ENCODE results near the gene PTCH1. TPM values are rescaled to one million over a fixed set of nuclear protein-coding genes. Genes with fewer than 3 reads are reported as not detected.

Gene PTCH1
- total and polyA plus RNA-seq, 10 of the 15 experiments (the other 5 are each of a cell fraction or from before 2014, with no cell fraction given) = 0.16 to 6.1 (median 2.6) TPM

DNA sequence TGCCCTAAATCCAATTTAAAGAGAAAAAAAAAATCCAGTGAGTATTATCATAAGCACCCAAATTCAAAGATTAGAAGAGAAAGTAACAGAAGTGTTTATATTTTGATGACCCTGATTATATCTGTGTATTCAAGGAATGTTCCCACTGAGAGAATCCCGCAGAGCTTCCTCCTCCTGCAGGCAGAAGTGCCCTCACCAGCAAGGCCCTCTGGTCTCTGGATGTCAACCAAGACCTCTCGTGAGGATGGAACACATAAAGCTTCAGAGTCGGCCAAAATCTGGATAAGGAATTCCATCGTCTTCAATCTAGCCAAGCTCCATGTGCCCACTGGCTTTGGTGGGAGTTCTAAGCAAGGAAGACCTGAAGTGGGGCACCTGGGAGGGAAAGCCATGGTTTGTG, 18.1 kb downstream of the PTCH1 start:
- no peak overlapping the region for H2AFZ ChIP-seq (ENCODE audit: control insufficient read depth, low read depth, low read length)
- no peak overlapping the region for H3K27ac ChIP-seq (ENCODE audit: control insufficient read depth, insufficient read depth)
- H3K79me2 ChIP-seq (ENCODE audit: control insufficient read depth, insufficient read depth, low read length) = peaks cover 14% of the 10 kb centered on the region
- H3K4me3 ChIP-seq = no peak overlapping the region
- POLR2A ChIA-PET = interaction anchor here (1.6 kb wide), 1 partner anchor 36 kb away, joined by 3 read pairs; no protein-coding TSS in a partner anchor
- no peaks in the 10 kb centered on the region for H3K9me3 ChIP-seq (replicated peaks; ENCODE audit: control insufficient read depth, insufficient read depth, low read length)
- no peak overlapping the region for H3K9ac ChIP-seq (ENCODE audit: control insufficient read depth, insufficient read depth, low read length)
- no peak for DNase-seq (ENCODE audit: low read depth, low spot score)
- H3K4me1 ChIP-seq (ENCODE audit: control insufficient read depth, insufficient read depth, low read length) = peaks cover 29% of the 10 kb centered on the region
- ATAC-seq = no peak
- RAD21 ChIA-PET (ENCODE audit: unreplicated experiment) = interaction anchor here (1.4 kb wide), 1 partner anchor 15 kb away, joined by 4 read pairs; no protein-coding TSS in a partner anchor
- TF ChIP-seq FOXK2 (IDR thresholded peaks at IDR 0.05) (no peak), EP300 (IDR thresholded peaks at IDR 0.05; ENCODE audit: borderline replicate concordance in 1 of 2, control insufficient read depth in 1 of 2, low read depth in 2 of 2, low read length in 2 of 2) (no peak), TBL1XR1 (IDR thresholded peaks at IDR 0.05; ENCODE audit: low read depth, low read length) (no peak), SUPT20H (IDR thresholded peaks at IDR 0.05; ENCODE audit: borderline replicate concordance, control insufficient read depth, low read depth, low read length) (no peak), NRF1 (conservative IDR thresholded peaks at IDR 0.05; ENCODE audit: low read depth, low read length) (no peak), TCF7 (IDR thresholded peaks at IDR 0.05; ENCODE audit: borderline replicate concordance) (no peak), BRCA1 (IDR thresholded peaks at IDR 0.05; ENCODE audit: low read depth, low read length) (no peak), ZBED1 (IDR thresholded peaks at IDR 0.05; ENCODE audit: borderline replicate concordance) (no peak), GATAD2B (conservative IDR thresholded peaks at IDR 0.05; ENCODE audit: low read depth) (no peak), SREBF1 (IDR thresholded peaks at IDR 0.05; ENCODE audit: low read length) (no peak), POLR2A (IDR thresholded peaks at IDR 0.05; ENCODE audit: low read depth, low read length) (no peak), HDAC6 (IDR thresholded peaks at IDR 0.05; ENCODE audit: unreplicated experiment) (no peak)
- TF ChIP-seq, protein P1, sequence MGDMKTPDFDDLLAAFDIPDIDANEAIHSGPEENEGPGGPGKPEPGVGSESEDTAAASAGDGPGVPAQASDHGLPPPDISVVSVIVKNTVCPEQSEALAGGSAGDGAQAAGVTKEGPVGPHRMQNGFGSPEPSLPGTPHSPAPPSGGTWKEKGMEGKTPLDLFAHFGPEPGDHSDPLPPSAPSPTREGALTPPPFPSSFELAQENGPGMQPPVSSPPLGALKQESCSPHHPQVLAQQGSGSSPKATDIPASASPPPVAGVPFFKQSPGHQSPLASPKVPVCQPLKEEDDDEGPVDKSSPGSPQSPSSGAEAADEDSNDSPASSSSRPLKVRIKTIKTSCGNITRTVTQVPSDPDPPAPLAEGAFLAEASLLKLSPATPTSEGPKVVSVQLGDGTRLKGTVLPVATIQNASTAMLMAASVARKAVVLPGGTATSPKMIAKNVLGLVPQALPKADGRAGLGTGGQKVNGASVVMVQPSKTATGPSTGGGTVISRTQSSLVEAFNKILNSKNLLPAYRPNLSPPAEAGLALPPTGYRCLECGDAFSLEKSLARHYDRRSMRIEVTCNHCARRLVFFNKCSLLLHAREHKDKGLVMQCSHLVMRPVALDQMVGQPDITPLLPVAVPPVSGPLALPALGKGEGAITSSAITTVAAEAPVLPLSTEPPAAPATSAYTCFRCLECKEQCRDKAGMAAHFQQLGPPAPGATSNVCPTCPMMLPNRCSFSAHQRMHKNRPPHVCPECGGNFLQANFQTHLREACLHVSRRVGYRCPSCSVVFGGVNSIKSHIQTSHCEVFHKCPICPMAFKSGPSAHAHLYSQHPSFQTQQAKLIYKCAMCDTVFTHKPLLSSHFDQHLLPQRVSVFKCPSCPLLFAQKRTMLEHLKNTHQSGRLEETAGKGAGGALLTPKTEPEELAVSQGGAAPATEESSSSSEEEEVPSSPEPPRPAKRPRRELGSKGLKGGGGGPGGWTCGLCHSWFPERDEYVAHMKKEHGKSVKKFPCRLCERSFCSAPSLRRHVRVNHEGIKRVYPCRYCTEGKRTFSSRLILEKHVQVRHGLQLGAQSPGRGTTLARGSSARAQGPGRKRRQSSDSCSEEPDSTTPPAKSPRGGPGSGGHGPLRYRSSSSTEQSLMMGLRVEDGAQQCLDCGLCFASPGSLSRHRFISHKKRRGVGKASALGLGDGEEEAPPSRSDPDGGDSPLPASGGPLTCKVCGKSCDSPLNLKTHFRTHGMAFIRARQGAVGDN (IDR thresholded peaks at IDR 0.05) = no peak
- TF ChIP-seq, protein P2, sequence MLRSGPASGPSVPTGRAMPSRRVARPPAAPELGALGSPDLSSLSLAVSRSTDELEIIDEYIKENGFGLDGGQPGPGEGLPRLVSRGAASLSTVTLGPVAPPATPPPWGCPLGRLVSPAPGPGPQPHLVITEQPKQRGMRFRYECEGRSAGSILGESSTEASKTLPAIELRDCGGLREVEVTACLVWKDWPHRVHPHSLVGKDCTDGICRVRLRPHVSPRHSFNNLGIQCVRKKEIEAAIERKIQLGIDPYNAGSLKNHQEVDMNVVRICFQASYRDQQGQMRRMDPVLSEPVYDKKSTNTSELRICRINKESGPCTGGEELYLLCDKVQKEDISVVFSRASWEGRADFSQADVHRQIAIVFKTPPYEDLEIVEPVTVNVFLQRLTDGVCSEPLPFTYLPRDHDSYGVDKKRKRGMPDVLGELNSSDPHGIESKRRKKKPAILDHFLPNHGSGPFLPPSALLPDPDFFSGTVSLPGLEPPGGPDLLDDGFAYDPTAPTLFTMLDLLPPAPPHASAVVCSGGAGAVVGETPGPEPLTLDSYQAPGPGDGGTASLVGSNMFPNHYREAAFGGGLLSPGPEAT (IDR thresholded peaks at IDR 0.05; ENCODE audit: low read depth) = no peak
- TF ChIP-seq, protein P3, sequence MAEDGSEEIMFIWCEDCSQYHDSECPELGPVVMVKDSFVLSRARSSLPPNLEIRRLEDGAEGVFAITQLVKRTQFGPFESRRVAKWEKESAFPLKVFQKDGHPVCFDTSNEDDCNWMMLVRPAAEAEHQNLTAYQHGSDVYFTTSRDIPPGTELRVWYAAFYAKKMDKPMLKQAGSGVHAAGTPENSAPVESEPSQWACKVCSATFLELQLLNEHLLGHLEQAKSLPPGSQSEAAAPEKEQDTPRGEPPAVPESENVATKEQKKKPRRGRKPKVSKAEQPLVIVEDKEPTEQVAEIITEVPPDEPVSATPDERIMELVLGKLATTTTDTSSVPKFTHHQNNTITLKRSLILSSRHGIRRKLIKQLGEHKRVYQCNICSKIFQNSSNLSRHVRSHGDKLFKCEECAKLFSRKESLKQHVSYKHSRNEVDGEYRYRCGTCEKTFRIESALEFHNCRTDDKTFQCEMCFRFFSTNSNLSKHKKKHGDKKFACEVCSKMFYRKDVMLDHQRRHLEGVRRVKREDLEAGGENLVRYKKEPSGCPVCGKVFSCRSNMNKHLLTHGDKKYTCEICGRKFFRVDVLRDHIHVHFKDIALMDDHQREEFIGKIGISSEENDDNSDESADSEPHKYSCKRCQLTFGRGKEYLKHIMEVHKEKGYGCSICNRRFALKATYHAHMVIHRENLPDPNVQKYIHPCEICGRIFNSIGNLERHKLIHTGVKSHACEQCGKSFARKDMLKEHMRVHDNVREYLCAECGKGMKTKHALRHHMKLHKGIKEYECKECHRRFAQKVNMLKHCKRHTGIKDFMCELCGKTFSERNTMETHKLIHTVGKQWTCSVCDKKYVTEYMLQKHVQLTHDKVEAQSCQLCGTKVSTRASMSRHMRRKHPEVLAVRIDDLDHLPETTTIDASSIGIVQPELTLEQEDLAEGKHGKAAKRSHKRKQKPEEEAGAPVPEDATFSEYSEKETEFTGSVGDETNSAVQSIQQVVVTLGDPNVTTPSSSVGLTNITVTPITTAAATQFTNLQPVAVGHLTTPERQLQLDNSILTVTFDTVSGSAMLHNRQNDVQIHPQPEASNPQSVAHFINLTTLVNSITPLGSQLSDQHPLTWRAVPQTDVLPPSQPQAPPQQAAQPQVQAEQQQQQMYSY (CRISPR knock-in tag; IDR thresholded peaks at IDR 0.05) = no peak
- intact Hi-C loops (cut with micrococcal nuclease; ENCODE audit: unreplicated experiment) = no loop called here
- SMC1A ChIA-PET (ENCODE audit: uncharacterized antibody, unreplicated experiment) = interaction anchor here (1.0 kb wide), 1 partner anchor 8 kb away, joined by 3 read pairs; no protein-coding TSS in a partner anchor
- H3K27me3 ChIP-seq (replicated peaks in 1 of 2; ENCODE audit: control insufficient read depth in 2 of 2, insufficient read depth in 2 of 2, low read length in 1 of 2) = no peaks in the 10 kb centered on the region
- FAIRE-seq = no peak
- WGBS (ENCODE audit: insufficient coverage, insufficient replicate concordance, low lambda C conversion rate, missing lambda C conversion rate) = 91% methylated on average over 4 of the region's 4 CpGs
- BruUV-seq (replicated peaks) = no TSS peak
- in situ Hi-C loops (cut with MboI) = no loop called here
- H3K36me3 ChIP-seq (ENCODE audit: control insufficient read depth in 2 of 2, insufficient read depth in 2 of 2, low read length in 1 of 2) = peaks cover 0 to 5% of the 10 kb centered on the region in 2 experiments; a peak in 1 of 4 replicates
- H3K4me2 ChIP-seq (ENCODE audit: control insufficient read depth, insufficient read depth) = no peak overlapping the region
- no peaks in the 10 kb centered on the region for H4K20me1 ChIP-seq (ENCODE audit: control insufficient read depth, insufficient read depth)
- CTCF ChIA-PET = no interaction called here

Data from GM12878 (cell line).